Embryonic facial prominence (tissue), 1 donor: ENCODE data around the gene STK11IP.

Source experiments
- DNase-seq: peaks from one replicate; pipeline ENCODE4 v3.0.0-alpha.2; 2016; ENCODE audit errors: extremely low spot score

The STK11IP gene

DNA sequence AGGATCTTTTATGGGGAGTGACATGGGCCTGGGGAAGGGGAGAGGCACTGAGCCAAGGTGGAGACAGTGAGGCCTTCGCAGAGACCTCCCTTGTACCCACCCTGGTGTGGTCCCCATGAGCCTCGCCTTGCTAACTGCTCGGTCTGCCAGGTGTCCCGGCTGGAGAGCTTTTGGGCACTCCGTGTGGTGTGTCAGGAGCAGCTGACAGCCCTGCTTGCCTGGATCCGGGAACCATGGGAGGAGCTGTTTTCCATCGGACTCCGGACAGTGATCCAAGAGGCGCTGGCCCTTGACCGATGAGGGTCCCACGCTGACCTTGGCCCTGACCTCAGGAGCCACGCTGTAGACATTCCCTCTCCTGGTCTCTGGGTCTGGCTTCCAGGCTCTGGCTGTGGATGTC, 18.2 kb downstream of the STK11IP start:
- no peak for DNase-seq

DNA sequence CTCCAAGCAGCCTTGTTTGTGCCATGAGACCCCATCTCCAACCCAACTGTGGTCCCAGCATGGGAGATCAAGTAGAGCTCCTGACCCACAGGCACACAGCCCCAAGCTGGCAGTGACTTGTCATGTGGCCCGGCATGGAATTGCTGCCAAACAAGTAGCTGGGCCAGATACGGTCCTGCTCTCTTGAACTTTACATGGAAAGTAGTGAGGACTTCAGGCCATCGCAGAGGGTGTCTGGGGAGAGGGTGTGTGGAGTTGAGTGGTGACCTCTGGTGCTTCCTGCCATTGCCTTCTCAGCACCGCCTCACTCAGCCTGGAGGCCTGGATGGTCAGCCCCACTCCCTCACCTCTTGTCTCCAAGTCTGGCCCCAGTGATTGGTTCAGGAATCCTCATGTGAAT, 18.9 kb downstream of the STK11IP start:
- DNase-seq: no peak

DNA sequence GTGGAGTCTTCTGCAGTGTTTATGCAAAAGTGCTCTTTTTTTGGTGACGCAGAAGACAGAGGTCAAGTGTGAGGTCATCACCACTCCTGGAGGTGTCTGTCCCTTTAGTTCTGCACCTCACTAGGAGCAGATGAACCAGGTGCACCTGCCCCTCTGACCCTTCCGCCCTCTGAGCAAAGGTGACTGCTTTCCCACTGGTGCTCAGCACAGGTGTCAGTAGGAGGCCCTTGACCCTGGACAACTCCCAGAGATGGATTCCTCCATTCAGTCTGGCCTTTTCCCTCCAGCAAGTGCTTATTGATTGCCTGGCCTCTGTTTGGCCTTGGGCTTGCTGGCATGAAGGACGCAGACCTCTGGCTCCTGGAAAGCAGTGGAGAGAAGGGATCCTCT, 21.1 kb downstream of the STK11IP start:
- no peak for DNase-seq

DNA sequence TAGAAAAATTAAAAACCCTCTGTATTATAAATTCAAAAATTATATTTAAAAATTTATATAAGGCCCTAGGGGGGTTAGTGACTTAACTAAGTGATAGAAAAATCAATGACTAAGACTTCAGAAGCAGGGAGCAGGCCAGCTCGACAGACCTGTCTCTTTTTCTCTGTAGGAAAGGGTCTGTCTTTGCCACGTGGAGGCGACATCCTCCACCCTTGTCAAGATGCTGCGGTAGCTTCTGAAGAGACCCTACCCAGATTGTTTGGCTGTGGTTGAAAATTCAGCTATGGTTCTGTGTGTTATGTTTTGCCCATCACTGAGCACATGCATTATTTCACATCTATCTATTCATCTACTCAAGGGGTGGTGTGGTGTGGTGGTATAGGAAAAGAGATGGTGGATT, 21.6 kb downstream of the STK11IP start:
- no peak for DNase-seq

DNA sequence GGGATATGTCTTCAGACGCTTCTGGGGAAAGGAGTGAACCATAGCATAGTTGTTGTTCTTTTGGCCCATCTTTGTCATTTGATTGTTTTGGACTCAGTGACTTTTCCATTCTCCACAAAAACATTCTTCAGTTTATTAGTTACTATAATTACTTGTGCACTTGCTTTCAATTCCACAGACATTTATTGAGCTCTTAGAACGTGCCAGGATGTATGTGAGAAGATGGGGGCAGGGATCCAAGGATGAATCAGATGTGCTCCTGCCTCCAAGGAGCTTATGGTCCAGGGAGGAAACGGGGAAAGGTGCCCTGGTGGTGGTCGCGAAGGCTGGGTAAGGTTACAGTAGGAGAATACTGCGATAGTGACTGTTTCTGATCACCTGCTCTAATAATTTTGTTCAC, 22.9 kb downstream of the STK11IP start:
- no peak for DNase-seq

DNA sequence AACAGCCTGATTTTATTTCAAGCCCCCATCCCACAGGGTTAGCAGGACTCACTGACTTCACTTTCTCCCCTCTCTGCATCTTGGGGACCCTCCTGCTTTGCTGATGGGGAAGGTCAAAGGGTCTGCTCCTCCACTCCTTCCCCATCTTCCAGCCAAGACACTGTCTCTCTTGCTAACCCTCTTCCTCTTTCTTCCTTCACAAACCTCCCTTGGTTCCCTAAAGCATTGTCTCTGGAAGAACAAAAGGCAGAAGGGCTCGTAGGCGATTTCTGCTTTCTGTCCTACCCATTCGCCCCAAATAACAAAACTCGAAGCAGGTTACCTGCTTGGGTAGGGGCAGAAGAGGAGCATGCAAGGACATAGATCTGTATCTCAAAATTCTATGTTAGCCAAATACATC, 24.3 kb downstream of the STK11IP start:
- no peak for DNase-seq

DNA sequence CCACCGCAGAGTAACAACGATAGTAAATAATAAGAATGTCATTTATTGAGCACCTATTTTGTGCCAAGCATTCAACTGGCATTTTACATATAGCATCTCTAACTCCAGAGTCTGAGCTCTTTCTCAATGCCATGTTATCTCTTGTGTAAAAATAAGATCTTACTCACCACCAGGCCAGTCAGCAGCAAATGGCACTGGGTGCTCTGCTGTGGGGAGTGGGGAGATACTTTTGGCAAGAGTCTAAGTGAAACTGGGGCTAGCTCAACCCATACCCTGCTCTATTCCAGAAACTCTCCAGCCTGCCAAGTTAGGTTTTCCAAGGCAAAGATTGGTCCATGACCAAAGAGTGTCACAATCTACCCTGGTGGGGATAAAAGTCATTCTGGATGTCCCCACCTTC, 24.8 kb downstream of the STK11IP start:
- no peak for DNase-seq

DNA sequence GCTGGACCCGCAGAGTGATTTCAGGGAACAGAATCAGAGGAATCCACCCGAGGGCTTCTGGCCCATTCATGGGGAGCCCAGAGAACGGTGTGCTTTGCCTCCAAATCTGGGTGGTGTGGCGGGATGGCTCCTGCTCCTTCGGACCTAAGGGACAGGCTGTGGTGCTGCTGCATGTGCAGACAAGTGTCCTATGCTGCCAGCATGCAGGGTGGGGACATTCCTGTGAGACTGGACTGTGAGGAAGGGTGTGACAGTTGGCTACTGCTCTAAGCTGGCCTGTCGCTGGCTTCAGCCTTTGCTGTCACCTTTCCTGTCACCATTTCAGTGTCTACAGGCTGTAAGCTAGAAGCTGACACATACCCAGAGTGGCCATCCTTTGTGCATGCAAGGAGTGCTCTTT, 26.9 kb downstream of the STK11IP start:
- no peak for DNase-seq

DNA sequence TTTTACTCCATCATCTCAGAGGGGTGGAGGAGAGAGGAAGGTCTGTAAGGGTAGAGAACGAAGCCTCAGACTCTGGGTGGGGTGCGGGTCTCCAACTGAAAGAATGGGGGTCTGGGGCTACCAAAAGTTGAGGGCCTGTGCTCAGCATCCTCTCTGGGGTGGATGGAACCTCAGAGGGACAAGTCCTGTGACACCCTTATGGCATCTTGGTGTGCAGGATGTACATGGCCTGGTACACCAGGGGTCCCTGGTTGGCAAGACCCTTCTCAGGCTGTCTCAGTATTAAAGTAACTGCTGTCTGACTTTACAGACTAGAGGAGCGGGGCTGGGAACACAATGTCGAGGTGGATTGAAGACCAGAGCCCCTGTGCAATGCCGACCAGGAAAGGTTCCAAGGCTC, 27.5 kb downstream of the STK11IP start:
- DNase-seq: no peak

DNA sequence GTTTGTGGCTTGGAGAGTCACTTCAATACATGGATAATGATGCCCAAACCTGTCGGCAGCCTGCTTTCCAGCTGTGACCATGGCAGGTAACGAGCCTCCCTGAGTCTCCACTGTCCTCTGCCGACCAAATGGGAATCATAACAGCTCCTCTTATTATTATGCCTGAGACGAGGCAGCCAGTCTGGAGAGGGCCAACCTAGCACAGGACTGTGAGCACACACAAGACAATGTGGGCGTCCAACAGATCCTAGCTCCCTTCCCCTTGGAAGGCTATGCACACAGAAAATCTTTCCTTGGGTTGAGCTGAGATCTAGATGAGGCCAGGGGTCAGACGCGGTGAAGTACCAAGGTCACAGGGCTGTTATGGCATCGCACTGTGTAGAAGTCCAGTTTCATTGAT, 28.9 kb downstream of the STK11IP start:
- no peak for DNase-seq

DNA sequence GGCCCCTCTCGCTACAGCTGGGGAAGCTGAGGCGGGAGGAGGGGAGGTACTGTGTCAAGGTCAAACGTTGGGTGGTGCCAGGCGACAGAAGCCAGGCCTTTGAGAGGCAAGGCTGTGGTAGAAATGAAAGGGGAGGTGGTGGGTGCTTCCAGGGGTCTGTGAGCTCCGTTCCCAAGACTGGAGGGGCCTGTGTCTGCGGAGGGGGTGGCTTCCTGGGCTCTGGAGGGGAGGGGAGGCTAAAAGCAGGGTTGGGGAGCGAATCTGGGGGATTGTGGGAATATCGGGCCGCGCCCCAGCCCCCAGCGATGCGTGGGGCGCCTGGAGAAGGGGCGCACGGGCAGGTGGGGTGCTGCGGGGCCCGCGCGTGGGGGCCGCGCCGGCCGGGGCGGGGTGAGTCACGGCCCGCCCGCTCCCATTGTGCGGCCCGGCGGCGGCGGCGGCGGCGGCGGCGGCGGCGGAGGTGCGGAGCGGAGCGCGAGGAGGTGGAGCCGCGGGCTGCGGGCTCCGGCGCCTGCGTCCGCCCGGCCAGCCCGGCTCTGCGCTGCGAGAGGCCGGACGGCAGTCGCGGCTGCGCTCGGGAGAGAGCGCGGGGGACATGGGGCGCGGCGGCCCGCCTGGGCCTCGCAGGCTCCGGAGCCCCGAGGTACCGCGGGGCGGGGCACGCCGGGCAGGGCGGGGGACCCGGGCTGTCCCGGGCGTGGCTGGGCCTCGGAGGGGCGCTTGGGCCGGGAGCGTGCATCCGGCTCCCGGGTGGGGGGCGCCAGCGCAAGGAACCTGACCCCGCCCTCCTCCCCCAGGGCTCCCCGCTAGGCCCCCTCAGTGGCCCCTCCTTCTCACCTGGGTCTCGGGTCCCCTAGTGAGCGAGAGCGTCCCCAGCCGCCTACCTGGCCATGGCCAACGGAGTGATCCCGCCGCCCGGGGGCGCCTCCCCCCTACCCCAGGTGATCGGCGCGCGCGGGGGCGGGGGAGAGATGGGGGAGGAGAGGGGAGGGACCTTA, 29.7 kb downstream of the STK11IP start, which contains the start of gene SLC4A3:
TSS of gene SLC4A3 (plus strand) at position 528 of the 998 bp plus-strand sequence. CDS start at position 891, 363 bp downstream.
- no peak for DNase-seq

DNA sequence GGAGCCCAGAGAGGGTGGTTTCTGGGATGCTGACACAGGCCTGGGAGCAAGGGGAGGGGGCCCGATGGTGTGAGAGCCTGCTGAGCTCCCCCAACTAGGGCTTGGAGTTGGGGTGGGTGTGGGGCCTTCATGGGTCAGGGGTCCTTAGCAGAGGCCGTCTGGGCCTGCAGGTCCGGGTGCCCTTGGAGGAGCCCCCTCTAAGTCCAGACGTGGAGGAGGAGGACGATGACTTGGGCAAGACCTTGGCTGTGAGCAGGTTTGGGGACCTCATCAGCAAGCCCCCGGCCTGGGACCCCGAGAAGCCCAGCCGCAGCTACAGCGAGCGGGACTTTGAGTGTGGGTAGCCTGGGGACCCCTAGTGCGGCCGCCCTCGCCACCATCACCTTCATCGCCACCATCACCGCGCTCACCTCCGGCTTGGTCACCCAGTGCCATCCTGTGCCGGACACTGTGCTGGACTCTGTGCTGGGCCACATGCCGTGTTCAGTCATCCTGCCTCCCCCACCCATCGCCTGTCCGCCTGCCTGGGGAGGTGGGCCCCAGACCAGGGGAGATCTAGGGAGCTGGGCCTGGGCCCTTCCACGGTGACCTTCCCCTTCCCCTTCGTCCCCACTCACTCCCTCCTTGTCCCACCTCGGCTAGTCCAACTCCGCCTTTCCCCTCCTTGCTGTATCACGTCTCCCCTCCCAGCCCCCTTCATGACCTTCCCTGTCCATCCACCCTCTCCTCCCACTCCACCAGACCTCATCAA, 30.8 kb downstream of the STK11IP start:
- DNase-seq: no peak

DNA sequence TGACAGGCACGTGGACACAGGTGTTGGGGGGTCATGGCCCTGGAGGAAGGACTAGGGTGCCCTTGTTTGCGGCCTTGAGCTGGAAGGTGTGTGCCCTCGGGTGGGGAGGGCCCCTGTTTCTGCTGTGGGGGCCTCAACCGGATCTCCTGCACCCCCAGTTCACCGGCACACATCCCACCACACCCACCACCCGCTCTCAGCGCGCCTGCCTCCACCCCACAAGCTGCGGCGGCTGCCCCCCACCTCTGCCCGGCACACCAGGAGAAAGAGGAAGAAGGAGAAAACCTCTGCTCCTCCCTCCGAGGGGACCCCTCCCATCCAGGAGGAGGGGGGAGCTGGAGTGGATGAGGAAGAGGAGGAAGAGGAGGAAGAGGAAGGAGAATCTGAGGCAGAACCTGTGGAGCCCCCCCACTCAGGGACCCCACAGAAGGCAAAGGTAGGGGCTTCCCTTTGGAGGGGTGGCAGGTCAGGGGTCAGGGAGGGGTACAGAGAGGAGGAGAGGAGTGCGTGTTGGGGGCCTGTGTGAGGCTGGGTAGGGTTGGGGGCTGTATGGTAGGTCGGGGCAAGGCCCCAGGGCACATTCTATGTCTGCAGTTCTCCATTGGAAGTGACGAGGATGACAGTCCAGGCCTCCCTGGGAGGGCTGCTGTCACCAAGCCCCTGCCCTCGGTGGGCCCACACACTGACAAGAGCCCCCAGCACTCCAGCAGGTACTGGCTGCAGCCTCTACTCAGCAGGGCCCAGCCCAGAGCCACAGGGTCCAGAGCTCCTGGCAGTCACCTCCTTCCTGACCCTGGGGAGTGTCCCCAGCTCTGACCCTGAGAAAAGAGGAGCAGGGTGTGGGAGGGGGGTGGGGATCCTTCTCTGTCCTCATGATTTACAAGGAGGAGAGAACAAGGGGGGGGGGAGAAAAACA, 31.6 kb downstream of the STK11IP start:
- no peak for DNase-seq

DNA sequence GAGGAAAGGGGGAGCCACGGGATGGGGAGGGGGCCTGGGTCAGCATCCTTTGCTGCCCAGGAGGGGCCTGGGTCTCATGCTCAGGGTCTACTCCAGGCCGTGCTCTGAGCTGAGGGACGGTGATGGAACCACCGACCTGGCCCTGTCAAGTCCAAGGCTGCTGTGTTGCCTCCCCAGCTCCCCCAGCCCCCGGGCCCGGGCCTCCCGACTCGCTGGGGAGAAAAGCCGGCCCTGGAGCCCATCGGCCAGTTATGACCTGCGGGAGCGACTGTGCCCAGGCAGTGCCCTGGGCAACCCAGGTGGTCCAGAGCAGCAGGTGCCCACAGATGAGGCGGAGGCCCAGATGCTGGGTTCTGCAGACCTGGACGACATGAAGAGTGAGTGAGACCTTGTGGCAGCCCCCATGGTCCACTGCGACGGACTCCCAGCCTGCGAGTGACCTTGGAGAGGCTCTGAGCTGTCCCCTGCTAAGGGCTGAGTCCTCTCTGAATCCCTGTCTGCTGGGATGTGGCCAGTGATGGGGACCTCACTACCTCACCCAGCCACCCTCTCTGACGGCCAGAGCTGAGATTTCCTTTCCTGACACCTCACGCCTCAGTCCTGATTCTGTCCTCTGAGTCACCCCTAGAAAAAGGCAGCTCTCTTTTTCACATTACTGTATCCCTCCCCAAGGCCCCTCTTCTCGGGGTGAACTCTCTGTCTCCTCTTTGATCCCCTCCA, 32.5 kb downstream of the STK11IP start:
- no peak for DNase-seq

DNA sequence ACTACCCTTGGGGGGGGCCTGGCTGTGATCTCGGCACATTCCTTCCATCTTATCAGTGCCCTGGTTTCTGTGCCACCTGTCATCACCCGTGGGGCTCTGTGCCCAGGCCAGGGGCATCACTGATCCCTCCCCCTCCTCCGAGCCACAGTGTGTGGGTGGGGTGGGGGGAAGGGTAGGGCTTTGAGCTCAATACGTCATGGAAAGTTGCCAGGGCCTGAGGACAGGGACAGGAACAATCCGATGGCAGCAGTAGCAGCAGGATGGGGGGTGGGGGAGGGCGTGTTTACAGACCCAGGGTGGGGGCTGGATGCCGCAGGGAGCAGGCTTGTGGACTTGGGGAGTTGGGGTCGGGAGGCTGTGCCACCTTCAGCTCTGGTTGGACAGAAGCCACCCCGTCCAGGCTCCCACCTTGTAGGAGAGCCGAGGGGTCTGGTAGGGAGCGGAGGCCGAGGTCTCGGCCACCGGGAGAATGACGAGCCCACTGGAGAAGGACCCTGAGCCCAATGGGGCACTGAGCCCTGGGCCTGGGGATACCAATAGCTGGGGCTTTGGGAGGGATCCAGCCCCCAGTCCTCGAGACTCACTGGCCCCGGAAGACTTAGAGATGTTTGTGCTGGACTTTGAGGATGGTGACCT, 33.2 kb downstream of the STK11IP start:
- DNase-seq: no peak

DNA sequence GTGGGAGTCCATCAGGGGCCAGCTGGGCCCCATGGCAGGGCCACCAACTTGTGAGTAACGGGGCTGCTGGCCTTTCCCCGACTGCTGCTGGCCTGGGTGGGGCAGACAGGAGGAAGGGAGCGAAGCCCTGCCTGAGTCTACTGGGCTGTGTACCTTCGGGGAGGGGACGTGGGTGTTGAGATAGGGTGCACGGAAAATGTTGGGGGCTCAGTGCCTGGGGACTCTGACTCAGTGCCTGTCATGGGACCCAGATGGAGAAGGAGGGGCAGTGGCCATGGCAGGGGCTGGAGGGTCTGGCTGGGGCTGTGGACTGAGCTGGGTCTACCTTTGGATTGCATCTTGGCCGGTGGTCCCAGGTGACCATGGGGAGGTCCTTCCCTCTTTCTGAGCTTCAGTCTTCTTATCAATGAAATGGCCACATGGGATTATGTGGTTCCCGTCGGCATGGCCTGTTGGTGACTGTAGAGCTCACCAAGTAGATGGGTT, 33.8 kb downstream of the STK11IP start:
- DNase-seq: no peak

DNA sequence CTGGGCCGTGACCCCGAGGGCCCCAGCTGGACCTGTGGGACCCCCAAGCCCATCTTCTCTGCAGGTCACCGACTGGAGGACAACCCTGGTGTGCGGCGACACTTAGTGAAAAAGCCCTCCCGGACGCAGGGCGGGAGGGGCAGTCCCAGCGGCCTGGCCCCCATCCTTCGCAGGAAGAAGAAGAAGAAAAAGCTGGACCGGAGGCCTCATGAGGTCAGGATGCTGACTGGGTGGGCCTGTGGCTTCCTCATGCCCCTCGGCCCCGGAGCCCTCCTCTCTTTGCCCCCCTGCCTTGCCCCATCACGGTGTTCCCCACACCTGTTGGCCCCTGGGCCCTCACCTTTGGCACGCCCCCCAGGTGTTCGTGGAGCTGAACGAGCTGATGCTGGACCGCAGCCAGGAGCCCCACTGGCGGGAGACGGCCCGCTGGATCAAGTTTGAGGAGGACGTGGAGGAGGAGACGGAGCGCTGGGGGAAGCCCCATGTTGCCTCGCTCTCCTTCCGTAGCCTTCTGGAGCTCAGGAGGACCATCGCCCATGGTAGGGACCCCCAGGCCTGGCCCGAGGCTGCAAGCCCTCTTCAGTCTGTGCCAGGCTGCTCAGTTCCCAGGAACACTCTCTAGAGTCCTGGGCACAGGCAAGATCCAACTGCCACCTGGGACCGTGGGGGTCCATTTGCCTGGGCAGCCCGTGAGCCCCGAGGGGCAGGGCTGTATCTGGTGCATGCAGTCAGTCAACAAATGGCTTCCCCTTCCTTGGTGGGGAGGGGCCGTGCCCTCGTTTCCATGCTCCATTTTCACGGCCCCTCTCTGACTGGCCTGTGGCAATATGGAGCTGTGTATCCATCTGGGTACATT, 34.5 kb downstream of the STK11IP start:
- no peak for DNase-seq

DNA sequence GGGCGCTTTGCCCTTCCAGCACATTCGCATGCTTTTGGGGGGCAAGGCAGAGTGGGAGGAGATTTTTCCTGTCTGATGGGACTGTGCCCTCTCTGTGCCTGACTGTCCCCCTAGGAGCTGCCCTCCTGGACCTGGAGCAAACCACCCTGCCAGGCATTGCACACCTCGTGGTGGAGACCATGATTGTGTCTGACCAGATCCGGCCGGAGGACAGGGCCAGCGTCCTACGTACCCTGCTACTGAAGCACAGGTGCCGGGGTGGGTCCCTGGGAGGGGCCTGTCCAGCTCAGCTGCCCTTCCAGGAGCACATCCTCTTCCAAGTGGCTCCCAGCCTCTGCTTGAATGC, 35.1 kb downstream of the STK11IP start:
- no peak for DNase-seq

DNA sequence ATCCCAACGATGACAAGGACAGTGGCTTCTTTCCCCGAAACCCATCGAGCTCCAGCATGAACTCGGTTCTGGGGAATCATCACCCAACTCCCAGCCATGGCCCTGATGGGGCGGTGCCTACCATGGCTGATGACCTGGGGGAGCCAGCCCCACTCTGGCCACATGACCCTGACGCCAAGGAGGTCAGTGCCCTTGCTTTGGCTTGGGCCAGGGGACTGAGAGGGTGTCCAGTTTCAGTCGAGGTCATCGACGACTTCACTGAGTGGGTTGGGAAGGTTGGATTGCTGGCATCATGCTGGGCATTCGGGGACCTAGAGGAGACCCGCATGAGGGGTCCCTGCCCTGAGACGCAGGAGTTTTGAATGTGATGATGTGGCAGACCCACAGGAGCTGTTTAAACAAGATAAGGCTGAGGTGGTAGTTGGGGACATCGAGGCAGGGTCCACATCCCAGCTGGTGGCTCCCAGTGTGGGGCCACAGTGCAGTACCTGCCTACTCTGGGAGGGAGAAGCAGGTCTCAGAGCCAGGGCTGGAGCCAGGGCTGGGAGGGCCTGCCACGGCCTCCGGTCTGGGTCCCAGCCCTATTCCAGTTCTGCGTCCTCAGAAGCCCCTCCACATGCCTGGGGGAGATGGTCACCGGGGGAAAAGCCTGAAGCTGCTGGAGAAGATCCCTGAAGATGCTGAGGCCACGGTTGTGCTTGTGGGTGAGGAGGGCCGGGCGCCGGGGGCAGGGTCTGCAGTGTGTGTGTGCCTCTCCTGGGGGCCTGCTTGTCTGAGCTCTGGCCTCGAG, 35.8 kb downstream of the STK11IP start:
- no peak for DNase-seq
